Colonic mucosa (tissue), 4 donors: ENCODE measurements around the gene GCH1. TPM values are rescaled to one million over a fixed set of nuclear protein-coding genes. Genes with fewer than 3 reads are reported as not detected.

Source experiments
- DNase-seq: peaks from one replicate; pipeline ENCODE4 v3.0.0-alpha.2; 2020
- H3K27ac ChIP-seq: fragments of 200-600 bp; one replicate; pipeline ENCODE4 v1.8.0; 2021
- H3K27me3 ChIP-seq: fragments of 200-600 bp; one replicate; pipeline ENCODE4 v1.8.0; 2021
- H3K36me3 ChIP-seq: fragments of 200-600 bp; one replicate; pipeline ENCODE4 v1.8.0; 2021
- H3K4me1 ChIP-seq: fragments of 200-600 bp; one replicate; pipeline ENCODE4 v1.8.0; 2021; ENCODE audit warnings: mild to moderate bottlenecking
- H3K4me3 ChIP-seq: fragments of 200-600 bp; one replicate; pipeline ENCODE4 v1.8.0; 2021
- H3K9ac ChIP-seq, 2 donors: one replicate each; pipeline ENCODE4 v1.7.0; 2013; ENCODE audit warnings: control low read depth in 2 of 2, low read depth in 2 of 2, low read length in 2 of 2
- H3K9me3 ChIP-seq: fragments of 200-600 bp; one replicate; pipeline ENCODE4 v1.8.0; 2021
- intact Hi-C: fragments of 100-400 bp; cut with DNase I; formaldehyde crosslinking; loops from one replicate; pipeline ENCODE4 v1.14.1; 2022
- total RNA-seq, 2 donors: library from RNA; stranded (reverse); fragmentation: NEBNext Ultra II Directional in 1 of 2; extraction: Animal tissue kit (Norgen Biotek cat#: 25700) in 1 of 2; gene quantifications; one replicate each; pipeline ENCODE4 v1.2.1, GENCODE V29; 2021
- TF ChIP-seq, protein P1 (sequence below): fragments of 200-600 bp; IDR thresholded peaks from one replicate; pipeline ENCODE4 v1.8.0; 2022; ENCODE audit warnings: antibody characterized with exemption, mild to moderate bottlenecking
- donor health status: healthy.
- donor health status: DM: no; HTN: no; CAD: no.
- donor health status: DM: no; HTN: no; CAD: no.

GCH1 gene
- total RNA-seq, 2 donors from 2014 or later = 20.4 to 30.8 TPM

DNA sequence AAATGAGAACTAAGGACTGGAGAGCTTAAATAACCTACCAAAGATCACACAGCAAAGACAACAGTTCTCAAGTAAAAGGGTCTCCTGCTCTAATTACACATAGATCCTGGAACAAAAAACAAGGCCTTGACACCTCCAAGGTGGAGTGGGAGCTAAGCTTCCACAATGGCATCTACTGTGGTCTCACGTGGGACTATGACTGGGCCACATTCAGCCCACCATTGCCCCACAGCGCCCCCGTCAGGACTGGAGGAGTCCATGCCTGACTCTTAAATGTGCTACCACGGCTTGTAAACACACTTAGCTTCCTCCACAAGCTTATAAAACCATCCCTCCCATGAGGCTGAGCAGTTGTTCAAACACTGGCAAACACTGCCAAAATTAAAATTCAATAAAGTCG, 88.5 kb downstream of the GCH1 start:
- DNase-seq = no peak
- Histone ChIP-seq H3K4me3 (no peak overlapping the region), H3K27ac (no peak overlapping the region), H3K27me3 (no peaks in the 10 kb centered on the region), H3K36me3 (no peaks in the 10 kb centered on the region), H3K9me3 (no peaks in the 10 kb centered on the region), H3K9ac (no peak overlapping the region), H3K4me1 (no peaks in the 10 kb centered on the region)
- intact Hi-C loops = no loop called here
- TF ChIP-seq, protein P1, sequence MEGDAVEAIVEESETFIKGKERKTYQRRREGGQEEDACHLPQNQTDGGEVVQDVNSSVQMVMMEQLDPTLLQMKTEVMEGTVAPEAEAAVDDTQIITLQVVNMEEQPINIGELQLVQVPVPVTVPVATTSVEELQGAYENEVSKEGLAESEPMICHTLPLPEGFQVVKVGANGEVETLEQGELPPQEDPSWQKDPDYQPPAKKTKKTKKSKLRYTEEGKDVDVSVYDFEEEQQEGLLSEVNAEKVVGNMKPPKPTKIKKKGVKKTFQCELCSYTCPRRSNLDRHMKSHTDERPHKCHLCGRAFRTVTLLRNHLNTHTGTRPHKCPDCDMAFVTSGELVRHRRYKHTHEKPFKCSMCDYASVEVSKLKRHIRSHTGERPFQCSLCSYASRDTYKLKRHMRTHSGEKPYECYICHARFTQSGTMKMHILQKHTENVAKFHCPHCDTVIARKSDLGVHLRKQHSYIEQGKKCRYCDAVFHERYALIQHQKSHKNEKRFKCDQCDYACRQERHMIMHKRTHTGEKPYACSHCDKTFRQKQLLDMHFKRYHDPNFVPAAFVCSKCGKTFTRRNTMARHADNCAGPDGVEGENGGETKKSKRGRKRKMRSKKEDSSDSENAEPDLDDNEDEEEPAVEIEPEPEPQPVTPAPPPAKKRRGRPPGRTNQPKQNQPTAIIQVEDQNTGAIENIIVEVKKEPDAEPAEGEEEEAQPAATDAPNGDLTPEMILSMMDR = no peak

DNA sequence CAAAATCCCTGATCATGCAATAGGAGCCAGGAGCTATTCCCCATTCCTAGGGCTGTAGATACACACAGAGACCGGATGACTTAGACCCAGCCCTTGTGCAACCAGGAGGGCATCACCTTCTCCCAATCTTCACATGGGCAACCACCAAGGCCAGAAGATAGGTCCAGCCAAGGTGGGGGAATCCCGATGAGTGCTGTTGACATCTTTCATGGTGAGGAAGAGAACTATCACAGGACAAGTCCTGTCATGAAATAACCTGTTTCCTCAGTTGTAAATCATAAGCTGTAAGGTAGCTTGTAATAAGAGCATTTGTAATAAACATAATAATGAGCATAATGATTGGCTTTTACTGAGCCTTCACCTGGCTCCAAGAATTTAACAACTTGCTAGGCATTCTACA, 89.5 kb downstream of the GCH1 start:
- intact Hi-C loops = no loop called here
- Histone ChIP-seq H3K4me3 (no peak overlapping the region), H3K9me3 (no peaks in the 10 kb centered on the region), H3K36me3 (no peaks in the 10 kb centered on the region), H3K27ac (no peak overlapping the region), H3K27me3 (no peaks in the 10 kb centered on the region), H3K4me1 (no peaks in the 10 kb centered on the region), H3K9ac (no peak overlapping the region)
- TF ChIP-seq, protein P1 = no peak
- no peak for DNase-seq

GRCh38 chr14:54812617-54813016, 90.0 kb downstream of the GCH1 start:
- intact Hi-C loops = no loop called here
- Histone ChIP-seq H3K27ac (no peak overlapping the region), H3K9ac (no peak overlapping the region), H3K36me3 (no peaks in the 10 kb centered on the region), H3K27me3 (no peaks in the 10 kb centered on the region), H3K9me3 (no peaks in the 10 kb centered on the region), H3K4me1 (no peaks in the 10 kb centered on the region), H3K4me3 (no peak overlapping the region)
- DNase-seq = no peak
- TF ChIP-seq, protein P1 = no peak

- no peak overlapping the region for H3K4me3 ChIP-seq
- TF ChIP-seq, protein P1 = no peak
- intact Hi-C loops = loop anchor here (10.0 kb wide), 1 partner anchor 245 kb away; the partner anchor contains the start of gene SAMD4A
- no peaks in the 10 kb centered on the region for H3K9me3 ChIP-seq
- H3K9ac ChIP-seq = no peak overlapping the region
- no peak for DNase-seq
- no peaks in the 10 kb centered on the region for H3K36me3 ChIP-seq
- H3K27me3 ChIP-seq = no peaks in the 10 kb centered on the region
- no peak overlapping the region for H3K27ac ChIP-seq
- H3K4me1 ChIP-seq = no peaks in the 10 kb centered on the region
Measured at GRCh38 chr14:54809767-54810166, 92.9 kb downstream of the GCH1 start.

GRCh38 chr14:54808326-54809161, 94.1 kb downstream of the GCH1 start:
- Histone ChIP-seq H3K9me3 (no peaks in the 10 kb centered on the region), H3K4me3 (no peak overlapping the region), H3K27me3 (no peaks in the 10 kb centered on the region), H3K36me3 (no peaks in the 10 kb centered on the region), H3K9ac (no peak overlapping the region), H3K27ac (no peak overlapping the region), H3K4me1 (no peaks in the 10 kb centered on the region)
- TF ChIP-seq, protein P1 = no peak
- intact Hi-C loops = loop anchor here (10.0 kb wide), 1 partner anchor 244 kb away; the partner anchor contains the start of gene SAMD4A
- DNase-seq = no peak
